NCI-H2196 treated with DMSO at 0.1 percent for 48 hours (cell line): ENCODE results near the gene APPL2.
"Not testable (repeated sequence)": the region's sequence is repeated elsewhere in the genome, so short reads cannot be mapped to it uniquely, and the experiment has no call there.

Source experiments
- DNase-seq: peaks from one replicate; lab custom pipeline; 2025; ENCODE audit not compliant: unreplicated experiment; lab: John Stamatoyannopoulos, UW

Gene APPL2

GRCh38 chr12:105198961-105199360 is 37.0 kb downstream of the APPL2 start:
- DNase-seq, result no peak

- DNase-seq, result no peak
Measured at GRCh38 chr12:105196090-105196489, 39.9 kb downstream of the APPL2 start.

DNA sequence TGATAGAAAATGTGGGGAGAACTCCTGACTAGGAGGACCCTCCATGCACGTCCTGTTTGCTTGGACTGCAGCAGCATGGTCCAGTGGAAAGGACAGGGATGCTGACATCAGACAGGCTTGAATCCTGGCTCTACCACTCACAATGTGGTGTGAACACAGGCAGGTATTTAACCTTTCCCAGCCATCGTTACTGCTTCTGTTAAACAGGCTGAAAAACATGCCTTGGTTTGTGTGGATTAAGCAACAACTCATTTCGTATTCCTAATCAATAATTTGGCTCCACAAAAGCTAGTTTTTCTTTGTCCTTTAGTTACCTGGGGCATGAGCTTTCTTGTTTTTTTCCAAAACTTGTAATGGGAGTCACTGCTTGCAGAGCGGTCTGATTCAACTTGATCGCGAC is 41.0 kb downstream of the APPL2 start:
- DNase-seq, result no peak

- DNase-seq, result no peak
Measured at GRCh38 chr12:105192624-105193225, 43.2 kb downstream of the APPL2 start.

GRCh38 chr12:105190530-105190929 is 45.4 kb downstream of the APPL2 start:
- no peak for DNase-seq

DNA sequence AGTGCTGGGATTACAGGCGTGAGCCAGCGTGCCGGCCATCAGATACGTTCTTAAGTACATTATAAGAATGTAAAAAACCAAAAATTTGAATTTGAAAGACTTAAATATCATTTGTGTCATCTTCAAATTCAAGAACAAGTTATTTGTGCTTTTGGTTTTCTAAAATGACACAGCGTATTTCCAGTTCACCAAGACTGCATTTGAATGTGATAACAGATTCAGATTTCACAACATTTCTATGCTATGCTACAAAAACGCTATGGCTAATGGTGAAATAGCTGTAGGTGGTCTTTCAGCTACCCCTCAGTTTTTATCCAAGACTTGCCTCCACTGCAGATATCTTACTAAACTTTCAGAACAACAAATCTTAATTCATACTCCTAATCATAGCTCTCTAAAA is 46.7 kb downstream of the APPL2 start:
- DNase-seq, result no peak

DNA sequence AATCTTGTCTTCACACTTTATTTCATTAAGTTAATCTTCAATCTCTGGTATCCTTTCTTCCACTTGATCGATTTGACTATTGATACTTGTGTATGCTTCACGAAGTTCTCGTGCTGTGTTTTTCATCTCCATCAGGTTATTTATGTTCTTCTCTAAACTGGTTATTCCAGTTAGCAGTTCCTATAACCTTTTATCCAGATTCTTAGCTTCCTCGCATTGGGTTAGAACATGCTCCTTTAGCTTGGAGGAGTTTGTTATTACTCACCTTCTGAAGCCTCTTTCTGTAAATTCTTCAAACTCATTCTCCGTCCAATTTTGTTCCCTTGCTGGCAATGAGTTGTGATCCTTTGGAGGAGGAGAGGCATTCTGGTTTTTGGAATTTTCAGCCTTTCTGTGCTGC is 52.0 kb downstream of the APPL2 start:
- DNase-seq, result not testable (repeated sequence)

DNA sequence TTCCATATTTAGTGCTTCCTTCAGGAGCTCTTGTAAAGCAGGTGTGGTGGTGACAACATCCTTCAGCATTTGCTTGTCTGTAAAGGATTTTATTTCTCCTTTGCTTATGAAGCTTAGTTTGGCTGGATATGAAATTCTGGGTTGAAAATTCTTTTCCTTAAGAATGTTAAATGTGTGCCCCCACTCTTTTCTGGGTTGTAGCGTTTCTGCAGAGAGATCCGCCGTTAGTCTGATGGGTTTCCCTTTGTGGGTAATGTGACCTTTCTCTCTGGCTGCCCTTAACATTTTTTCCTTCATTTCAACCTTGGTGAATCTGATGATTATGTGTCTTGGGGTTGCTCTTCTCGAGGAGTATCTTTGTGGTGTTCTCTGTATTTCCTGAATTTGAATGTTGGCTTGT is 52.6 kb downstream of the APPL2 start:
- DNase-seq, result not testable (repeated sequence)

DNA sequence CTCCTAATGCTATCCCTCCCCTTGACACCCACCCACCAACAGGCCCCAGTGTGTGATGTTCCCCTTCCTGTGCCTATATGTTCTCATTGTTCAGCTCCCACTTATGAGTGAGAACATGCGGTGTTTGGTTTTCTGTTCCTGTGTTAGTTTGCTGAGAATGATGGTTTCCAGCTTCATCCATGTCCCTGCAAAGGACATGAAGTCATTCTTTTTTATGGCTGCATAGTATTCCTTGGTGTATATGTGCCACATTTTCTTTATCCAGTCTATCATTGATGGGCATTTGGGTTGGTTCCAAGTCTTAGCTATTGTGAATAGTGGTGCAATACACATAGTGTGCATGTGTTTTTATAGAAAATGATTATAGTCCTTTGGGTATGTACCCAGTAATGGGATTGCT is 56.9 kb downstream of the APPL2 start:
- DNase-seq, result not testable (repeated sequence)

- DNase-seq, result no peak
Measured at GRCh38 chr12:105177208-105177607, 58.8 kb downstream of the APPL2 start.

- no peak for DNase-seq
Measured at GRCh38 chr12:105175397-105175990, 60.5 kb downstream of the APPL2 start.

DNA sequence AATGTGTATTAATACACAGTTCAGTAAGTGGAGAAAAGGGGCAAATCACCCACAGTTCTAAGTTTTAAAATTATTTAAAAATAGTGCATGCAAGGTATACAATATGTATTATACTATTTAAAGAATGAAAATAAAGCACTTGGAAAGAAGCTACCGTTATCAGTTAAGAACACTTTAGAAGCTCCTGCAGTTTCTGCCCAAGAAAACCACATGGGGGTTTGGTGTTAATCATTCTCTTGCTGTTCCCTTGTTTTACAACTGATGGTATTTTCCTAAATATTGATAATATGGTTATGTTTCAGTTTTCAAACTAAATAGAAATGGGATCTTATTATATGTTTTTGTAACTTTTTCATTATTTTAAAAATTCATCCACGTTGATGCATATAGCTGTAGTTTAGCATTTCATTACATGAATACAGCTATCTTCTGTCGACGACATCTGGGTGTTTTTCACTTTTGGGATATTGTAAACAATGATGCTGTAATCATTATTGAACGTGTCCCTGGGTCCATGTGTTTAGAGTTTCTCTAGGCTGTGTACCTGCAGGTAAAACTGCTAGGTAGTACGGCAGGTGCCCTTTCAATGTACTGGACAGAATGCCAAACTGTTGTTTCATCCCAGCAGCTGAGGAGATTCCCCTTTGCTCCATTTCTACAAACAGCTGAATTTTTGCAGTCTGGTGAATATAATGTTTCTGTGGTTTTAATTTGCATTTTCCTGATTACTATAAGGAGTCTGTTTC is 64.1 kb downstream of the APPL2 start:
- DNase-seq, result no peak

GRCh38 chr12:105170139-105170538 is 65.8 kb downstream of the APPL2 start:
- DNase-seq, result no peak

- no peak for DNase-seq
Measured at GRCh38 chr12:105168006-105168405, 68.0 kb downstream of the APPL2 start.

GRCh38 chr12:105167346-105167745 is 68.6 kb downstream of the APPL2 start:
- DNase-seq, result no peak

DNA sequence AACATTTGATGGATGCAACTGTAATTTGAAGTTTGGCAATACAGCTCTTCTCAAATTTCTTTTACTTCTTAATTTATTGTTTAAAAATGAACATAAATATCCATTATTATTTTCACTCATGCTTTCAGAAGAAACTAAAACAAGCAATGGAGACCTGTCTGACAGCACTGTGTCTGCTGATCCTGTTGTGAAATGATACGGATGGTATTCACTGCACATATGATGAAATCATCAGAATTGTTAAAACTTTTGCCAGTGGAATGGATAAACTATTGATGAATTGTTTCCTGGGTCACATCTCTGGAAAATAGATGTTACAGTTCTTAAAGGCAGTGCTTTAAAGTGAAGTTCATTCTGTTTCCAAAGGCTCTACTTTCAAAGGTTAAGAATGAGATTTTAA is 69.2 kb downstream of the APPL2 start:
- no peak for DNase-seq

- no peak for DNase-seq
Measured at GRCh38 chr12:105164068-105164467, 71.9 kb downstream of the APPL2 start.

DNA sequence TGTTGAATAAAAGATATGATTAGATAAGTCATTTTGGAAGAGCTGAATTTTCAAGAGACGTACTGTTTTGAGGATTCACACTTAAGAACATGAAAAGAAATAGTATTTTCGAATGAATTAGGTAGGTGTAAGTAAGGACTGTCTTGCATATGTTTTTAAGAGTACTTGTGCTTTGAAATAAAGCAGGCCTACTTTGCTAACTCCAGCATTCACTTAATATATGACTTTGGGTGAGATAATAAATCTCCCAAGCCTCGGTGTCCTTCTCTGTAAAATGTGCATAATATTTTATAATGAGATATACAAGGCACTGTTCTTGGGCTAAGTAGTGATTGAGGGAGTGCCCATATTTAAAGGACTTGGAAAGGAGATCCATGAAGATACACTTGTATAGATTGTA is 73.8 kb downstream of the APPL2 start:
- no peak for DNase-seq

DNA sequence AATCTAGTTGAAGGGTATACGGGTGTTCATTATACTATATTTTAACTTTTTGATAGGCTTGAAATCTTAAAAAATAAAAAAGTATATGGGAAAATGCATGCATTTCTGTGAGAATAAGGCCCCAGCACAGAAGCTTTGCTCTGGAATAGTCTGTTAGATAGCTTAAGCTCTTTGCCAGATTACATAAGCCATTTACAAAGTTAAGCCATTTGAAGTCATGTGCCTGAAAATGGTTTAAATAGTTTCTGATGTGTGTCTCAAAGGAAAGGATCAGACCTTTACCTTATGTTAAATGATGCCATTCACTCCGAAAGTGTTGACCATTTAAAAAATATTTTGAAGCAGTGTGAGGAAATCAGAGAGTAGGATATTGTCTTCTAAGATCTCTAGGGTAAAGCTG is 77.1 kb downstream of the APPL2 start:
- DNase-seq, result no peak

DNA sequence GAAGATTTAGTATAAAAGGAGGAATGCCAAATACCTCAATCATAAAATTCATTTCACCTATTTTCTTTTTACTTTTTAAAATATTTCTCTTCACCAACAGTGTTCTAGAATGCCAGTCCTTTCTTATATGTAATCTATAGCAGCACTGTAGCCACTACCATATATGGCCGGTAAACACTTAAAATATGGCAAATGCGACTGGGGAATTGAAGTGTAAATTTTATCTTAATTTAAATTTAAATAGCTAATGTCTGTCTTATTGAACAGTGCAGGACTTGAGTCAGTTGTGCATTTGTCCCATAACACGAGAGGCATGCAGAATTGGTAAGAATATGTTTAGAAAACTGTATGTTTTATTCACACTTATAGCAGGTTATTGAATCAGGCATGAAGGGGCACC is 78.4 kb downstream of the APPL2 start:
- DNase-seq, result no peak

- no peak for DNase-seq
Measured at GRCh38 chr12:105156260-105156659, 79.7 kb downstream of the APPL2 start.

DNA sequence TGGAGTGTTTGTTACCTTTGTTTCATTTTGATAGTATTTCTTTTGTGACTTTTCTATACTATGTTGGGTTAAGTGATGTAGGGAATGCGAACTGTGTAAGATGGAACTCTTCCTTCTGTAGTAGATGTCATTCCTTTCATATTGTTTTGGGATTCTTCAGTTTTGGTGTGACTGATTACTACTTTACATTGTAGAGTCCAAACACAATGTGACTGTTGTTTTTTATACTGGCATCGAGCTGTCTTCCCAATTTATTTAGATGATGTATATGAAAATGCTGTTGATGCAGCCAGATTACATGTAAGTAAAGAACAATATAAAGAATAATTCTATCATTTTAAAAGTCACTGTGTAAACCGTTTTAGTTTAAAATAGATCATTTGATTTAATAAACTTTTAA is 93.7 kb downstream of the APPL2 start:
- DNase-seq, result no peak
